EL (cell line): ENCODE data around the gene TRANK1.

ENCODE experiments used
- DNase-seq: peaks from one replicate; pipeline ENCODE4 v3.0.0-alpha.2; 2016

The TRANK1 gene

GRCh38 chr3:36840453-36840921 lies 104.4 kb downstream of the TRANK1 start:
- no peak for DNase-seq

GRCh38 chr3:36837089-36837488 lies 107.8 kb downstream of the TRANK1 start:
- no peak for DNase-seq

GRCh38 chr3:36833160-36833814 lies 111.6 kb downstream of the TRANK1 start:
- DNase-seq, result no peak

GRCh38 chr3:36832406-36832805 lies 112.4 kb downstream of the TRANK1 start:
- DNase-seq, result no peak

GRCh38 chr3:36827133-36827532 lies 117.7 kb downstream of the TRANK1 start:
- no peak for DNase-seq

GRCh38 chr3:36826240-36826639 lies 118.6 kb downstream of the TRANK1 start:
- DNase-seq, result no peak

- DNase-seq, result no peak
These were observed 120.4 kb downstream of the TRANK1 start for GRCh38 chr3:36824443-36824842.

GRCh38 chr3:36823806-36824205 lies 121.0 kb downstream of the TRANK1 start:
- DNase-seq, result no peak

GRCh38 chr3:36820083-36820482 lies 124.8 kb downstream of the TRANK1 start:
- DNase-seq, result no peak

GRCh38 chr3:36817806-36818533 lies 126.9 kb downstream of the TRANK1 start:
- DNase-seq, result no peak

- DNase-seq, result no peak
These were observed 129.5 kb downstream of the TRANK1 start for GRCh38 chr3:36815375-36815774.

- DNase-seq, result no peak
These were observed 130.1 kb downstream of the TRANK1 start for GRCh38 chr3:36814776-36815175.

GRCh38 chr3:36814066-36814717 lies 130.7 kb downstream of the TRANK1 start:
- DNase-seq, result no peak

GRCh38 chr3:36813305-36813704 lies 131.5 kb downstream of the TRANK1 start:
- no peak for DNase-seq

GRCh38 chr3:36812240-36812639 lies 132.6 kb downstream of the TRANK1 start:
- no peak for DNase-seq

GRCh38 chr3:36811768-36812167 lies 133.1 kb downstream of the TRANK1 start:
- no peak for DNase-seq

GRCh38 chr3:36804295-36805055 lies 140.4 kb downstream of the TRANK1 start:
- no peak for DNase-seq

GRCh38 chr3:36803091-36803791 lies 141.6 kb downstream of the TRANK1 start:
- DNase-seq, result no peak

GRCh38 chr3:36800533-36801116 lies 144.2 kb downstream of the TRANK1 start:
- no peak for DNase-seq

- peak; percentile 16 for DNase-seq
These were observed 148.0 kb downstream of the TRANK1 start for GRCh38 chr3:36796881-36797280.

- no peak for DNase-seq
These were observed 148.7 kb downstream of the TRANK1 start for GRCh38 chr3:36796161-36796560.

GRCh38 chr3:36795622-36796021 lies 149.2 kb downstream of the TRANK1 start:
- no peak for DNase-seq
